ENCODE results near the gene CHTF18. TPM values are rescaled to one million over a fixed set of nuclear protein-coding genes. Genes with fewer than 3 reads are reported as not detected.

The CHTF18 gene
- polyA plus RNA-seq, 3 donors, result 0.57 to 13.8 (median 2.2) TPM

- H3K4me3 ChIP-seq (replicated peaks in 1 of 3; ENCODE audit: low read depth in 2 of 3, low read length in 3 of 3), result no peak overlapping the region
- intact Hi-C loops (cut with micrococcal nuclease), result loop anchor here in 1 of 2 donors (2.0 kb wide), 1 partner anchor 74 kb away; no protein-coding TSS in a partner anchor
- Mint-ChIP-seq H3K27me3 (ENCODE audit: low read depth in 3 of 3) (peaks cover 0 to 9% (median 2%) of the 10 kb centered on the region in 3 donors), H3K9me3 (peaks cover 0 to 3% (median 0%) of the 10 kb centered on the region in 7 donors), H3K4me1 (peaks cover 13% of the 10 kb centered on the region), H3K4me3 (no peak overlapping the region), H3K36me3 (peaks cover 9 to 14% of the 10 kb centered on the region in 2 donors), H3K27ac (no peak overlapping the region)
- H4K20me1 ChIP-seq (ENCODE audit: insufficient read depth, low read length), result peaks cover 38% of the 10 kb centered on the region
- peaks cover 7 to 13% of the 10 kb centered on the region in 2 donors for H3K36me3 ChIP-seq (replicated peaks in 1 of 2; ENCODE audit: control insufficient read depth in 1 of 2, insufficient read depth in 2 of 2, low read length in 2 of 2)
- no peak overlapping the region for H3K9ac ChIP-seq (ENCODE audit: insufficient read depth, low read length, poor library complexity, severe bottlenecking)
- no peak for DNase-seq
- peaks cover 23% of the 10 kb centered on the region for H3K79me2 ChIP-seq (ENCODE audit: insufficient read depth, low read length)
- H3K27me3 ChIP-seq (ENCODE audit: control insufficient read depth in 2 of 2, insufficient read depth in 2 of 2, low read length in 2 of 2), result no peaks in the 10 kb centered on the region
- 93% methylated on average over 18 of the region's 19 CpGs for WGBS (ENCODE audit: insufficient coverage)
- H3K4me1 ChIP-seq (ENCODE audit: control insufficient read depth in 1 of 2, insufficient read depth in 2 of 2, low read length in 2 of 2), result peaks cover 20 to 29% of the 10 kb centered on the region in 2 donors
- H3K9me3 ChIP-seq (replicated peaks in 1 of 2; ENCODE audit: control insufficient read depth in 1 of 2, insufficient read depth in 1 of 2, low read length in 2 of 2), result no peaks in the 10 kb centered on the region
- TF ChIP-seq, protein P1, sequence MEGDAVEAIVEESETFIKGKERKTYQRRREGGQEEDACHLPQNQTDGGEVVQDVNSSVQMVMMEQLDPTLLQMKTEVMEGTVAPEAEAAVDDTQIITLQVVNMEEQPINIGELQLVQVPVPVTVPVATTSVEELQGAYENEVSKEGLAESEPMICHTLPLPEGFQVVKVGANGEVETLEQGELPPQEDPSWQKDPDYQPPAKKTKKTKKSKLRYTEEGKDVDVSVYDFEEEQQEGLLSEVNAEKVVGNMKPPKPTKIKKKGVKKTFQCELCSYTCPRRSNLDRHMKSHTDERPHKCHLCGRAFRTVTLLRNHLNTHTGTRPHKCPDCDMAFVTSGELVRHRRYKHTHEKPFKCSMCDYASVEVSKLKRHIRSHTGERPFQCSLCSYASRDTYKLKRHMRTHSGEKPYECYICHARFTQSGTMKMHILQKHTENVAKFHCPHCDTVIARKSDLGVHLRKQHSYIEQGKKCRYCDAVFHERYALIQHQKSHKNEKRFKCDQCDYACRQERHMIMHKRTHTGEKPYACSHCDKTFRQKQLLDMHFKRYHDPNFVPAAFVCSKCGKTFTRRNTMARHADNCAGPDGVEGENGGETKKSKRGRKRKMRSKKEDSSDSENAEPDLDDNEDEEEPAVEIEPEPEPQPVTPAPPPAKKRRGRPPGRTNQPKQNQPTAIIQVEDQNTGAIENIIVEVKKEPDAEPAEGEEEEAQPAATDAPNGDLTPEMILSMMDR (IDR thresholded peaks at IDR 0.05), result no peak
- H3K27ac ChIP-seq (ENCODE audit: low read depth in 1 of 2, low read length in 2 of 2), result no peak overlapping the region
- no peak overlapping the region for H2AFZ ChIP-seq (ENCODE audit: insufficient read depth, low read depth, low read length, poor library complexity, severe bottlenecking)
- H3K4me2 ChIP-seq (replicated peaks; ENCODE audit: extremely low read depth, low read length, poor library complexity, severe bottlenecking), result no peak overlapping the region
Measured at GRCh38 chr16:784431-784830, 4.0 kb upstream of the CHTF18 start.

GRCh38 chr16:785563-786535 is 2.6 kb upstream of the CHTF18 start:
- H4K20me1 ChIP-seq (ENCODE audit: insufficient read depth, low read length), result peaks cover 38% of the 10 kb centered on the region
- intact Hi-C loops (cut with micrococcal nuclease), result loop anchor here (1.0 to 2.0 kb wide), 2 partner anchors 75 kb away; no protein-coding TSS in a partner anchor
- Mint-ChIP-seq H3K9me3 (peaks cover 0 to under 1% (median 0%) of the 10 kb centered on the region in 7 donors), H3K4me1 (peaks cover 15% of the 10 kb centered on the region), H3K4me3 (no peak overlapping the region), H3K27me3 (ENCODE audit: low read depth in 3 of 3) (peaks cover 0 to 4% (median 2%) of the 10 kb centered on the region in 3 donors), H3K36me3 (peaks cover 9 to 14% of the 10 kb centered on the region in 2 donors), H3K27ac (no peak overlapping the region)
- H3K4me3 ChIP-seq (replicated peaks in 1 of 3; ENCODE audit: low read depth in 2 of 3, low read length in 3 of 3), result no peak overlapping the region
- H3K27me3 ChIP-seq (ENCODE audit: control insufficient read depth in 2 of 2, insufficient read depth in 2 of 2, low read length in 2 of 2), result no peaks in the 10 kb centered on the region
- no peak overlapping the region for H3K9ac ChIP-seq (ENCODE audit: insufficient read depth, low read length, poor library complexity, severe bottlenecking)
- H3K79me2 ChIP-seq (ENCODE audit: insufficient read depth, low read length), result peaks cover 24% of the 10 kb centered on the region
- 58% methylated on average over 41 of the region's 58 CpGs for WGBS (ENCODE audit: insufficient coverage)
- no peaks in the 10 kb centered on the region for H3K9me3 ChIP-seq (replicated peaks in 1 of 2; ENCODE audit: control insufficient read depth in 1 of 2, insufficient read depth in 1 of 2, low read length in 2 of 2)
- TF ChIP-seq, protein P1 (IDR thresholded peaks at IDR 0.05), result peak; percentile 92
- DNase-seq, result peak; percentile 53 to 72 (median 62)
- peaks cover 20 to 32% of the 10 kb centered on the region in 2 donors for H3K4me1 ChIP-seq (ENCODE audit: control insufficient read depth in 1 of 2, insufficient read depth in 2 of 2, low read length in 2 of 2)
- peaks cover 7 to 13% of the 10 kb centered on the region in 2 donors for H3K36me3 ChIP-seq (replicated peaks in 1 of 2; ENCODE audit: control insufficient read depth in 1 of 2, insufficient read depth in 2 of 2, low read length in 2 of 2)
- no peak overlapping the region for H2AFZ ChIP-seq (ENCODE audit: insufficient read depth, low read depth, low read length, poor library complexity, severe bottlenecking)
- H3K27ac ChIP-seq (ENCODE audit: low read depth in 1 of 2, low read length in 2 of 2), result no peak overlapping the region
- no peak overlapping the region for H3K4me2 ChIP-seq (replicated peaks; ENCODE audit: extremely low read depth, low read length, poor library complexity, severe bottlenecking)
